RWPE1 (cell line): Measurements from ENCODE around the gene SLC11A2.
"Not testable (repeated sequence)": the region's sequence is repeated elsewhere in the genome, so short reads cannot be mapped to it uniquely, and the experiment has no call there.

Experiments
- CTCF ChIA-PET: fragments of 350-600 bp; sonication (Branson Sonifier 250); formaldehyde crosslinking; extraction: SDS; loops from one replicate; lab custom pipeline; 2021; lab: Yijun Ruan, JAX
- POLR2A ChIA-PET: fragments of 400-600 bp; formaldehyde crosslinking; extraction: SDS; loops from one replicate; lab custom pipeline; 2020; ENCODE audit warnings: antibody characterized with exemption; ENCODE audit not compliant: low non-redundant PET; lab: Yijun Ruan, JAX
- DNase-seq: peaks from one replicate; pipeline ENCODE4 v3.0.0; 2012; ENCODE audit warnings: low spot score
- H3K27ac ChIP-seq: fragments of 450-650 bp; 2 replicates; pipeline ENCODE4 v1.5.1; 2017
- TF ChIP-seq, protein P1 (sequence below): fragments of 450-650 bp; conservative IDR thresholded peaks from 2 replicates; pipeline ENCODE4 v1.5.1; 2017; ENCODE audit warnings: low read depth, mild to moderate bottlenecking

Gene SLC11A2

DNA sequence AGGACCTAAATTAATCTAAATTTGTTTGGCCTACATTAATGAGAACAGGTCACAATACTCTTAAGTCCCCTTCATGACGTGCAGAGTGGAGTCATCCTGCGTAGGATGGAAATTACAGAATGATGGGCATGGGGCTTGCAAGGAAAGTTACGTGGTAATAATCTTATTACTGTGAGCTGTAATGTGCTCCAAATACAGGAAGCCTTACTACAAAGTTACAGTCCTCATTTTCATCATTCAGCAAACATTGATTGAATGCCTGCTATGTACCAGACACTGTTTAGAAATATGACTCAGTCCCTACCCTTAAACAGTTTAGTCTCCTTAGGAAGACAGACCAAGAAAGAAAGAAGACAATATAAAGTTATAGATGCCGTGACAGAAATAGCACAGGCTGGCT, 64.5 kb downstream of the SLC11A2 start:
- no peak overlapping the region for H3K27ac ChIP-seq
- no peak for DNase-seq
- CTCF ChIA-PET = interaction anchor here (1.0 kb wide), 1 partner anchor 25 kb away, joined by 3 read pairs; no protein-coding TSS in a partner anchor
- TF ChIP-seq, protein P1, sequence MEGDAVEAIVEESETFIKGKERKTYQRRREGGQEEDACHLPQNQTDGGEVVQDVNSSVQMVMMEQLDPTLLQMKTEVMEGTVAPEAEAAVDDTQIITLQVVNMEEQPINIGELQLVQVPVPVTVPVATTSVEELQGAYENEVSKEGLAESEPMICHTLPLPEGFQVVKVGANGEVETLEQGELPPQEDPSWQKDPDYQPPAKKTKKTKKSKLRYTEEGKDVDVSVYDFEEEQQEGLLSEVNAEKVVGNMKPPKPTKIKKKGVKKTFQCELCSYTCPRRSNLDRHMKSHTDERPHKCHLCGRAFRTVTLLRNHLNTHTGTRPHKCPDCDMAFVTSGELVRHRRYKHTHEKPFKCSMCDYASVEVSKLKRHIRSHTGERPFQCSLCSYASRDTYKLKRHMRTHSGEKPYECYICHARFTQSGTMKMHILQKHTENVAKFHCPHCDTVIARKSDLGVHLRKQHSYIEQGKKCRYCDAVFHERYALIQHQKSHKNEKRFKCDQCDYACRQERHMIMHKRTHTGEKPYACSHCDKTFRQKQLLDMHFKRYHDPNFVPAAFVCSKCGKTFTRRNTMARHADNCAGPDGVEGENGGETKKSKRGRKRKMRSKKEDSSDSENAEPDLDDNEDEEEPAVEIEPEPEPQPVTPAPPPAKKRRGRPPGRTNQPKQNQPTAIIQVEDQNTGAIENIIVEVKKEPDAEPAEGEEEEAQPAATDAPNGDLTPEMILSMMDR = no peak
- POLR2A ChIA-PET = no interaction called here

DNA sequence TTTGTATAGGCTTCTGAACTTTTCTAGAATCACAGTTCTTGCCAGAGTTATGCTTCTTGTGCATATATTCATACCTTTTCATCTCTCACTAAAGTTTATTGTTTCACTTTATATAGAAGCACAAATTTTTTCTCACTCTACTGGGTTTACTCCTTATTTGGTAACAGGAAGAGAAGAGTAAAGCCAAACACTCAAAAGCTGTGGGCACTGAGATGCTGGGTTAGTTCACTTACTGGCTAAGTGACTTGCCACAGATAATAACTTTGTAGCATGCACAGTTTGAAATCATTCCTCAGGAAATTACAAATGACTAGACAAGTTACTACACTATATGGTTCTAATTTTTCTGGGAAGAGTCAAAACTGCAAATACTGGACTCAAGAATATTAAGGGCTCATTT, 66.1 kb downstream of the SLC11A2 start:
- POLR2A ChIA-PET = no interaction called here
- DNase-seq = no peak
- TF ChIP-seq, protein P1 = no peak
- CTCF ChIA-PET = interaction anchor here (0.6 to 0.7 kb wide), 3 partner anchors 25 to 1022 kb away, joined by 3 to 4 read pairs (median 4); no protein-coding TSS in a partner anchor
- no peak overlapping the region for H3K27ac ChIP-seq

DNA sequence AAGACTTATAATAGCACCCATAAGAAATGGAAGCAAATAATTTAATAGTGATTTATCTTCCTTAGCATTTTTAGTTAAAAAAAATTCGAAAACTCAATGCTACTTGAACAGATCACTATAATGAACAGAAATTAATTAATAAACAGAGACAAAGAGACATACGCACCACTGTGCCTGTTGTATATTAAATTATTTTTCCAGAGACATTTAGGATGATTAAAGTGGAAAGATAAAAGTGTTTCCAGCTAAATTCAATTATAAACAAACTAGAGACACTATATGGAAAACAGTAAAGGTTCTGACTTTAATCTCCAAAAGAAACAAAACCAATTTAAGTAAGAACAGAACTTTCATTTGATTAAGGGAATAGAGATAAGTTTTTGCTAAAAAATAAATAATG, 70.5 kb downstream of the SLC11A2 start:
- no peak overlapping the region for H3K27ac ChIP-seq
- CTCF ChIA-PET = no interaction called here
- TF ChIP-seq, protein P1 = no peak
- DNase-seq = no peak
- POLR2A ChIA-PET = no interaction called here

DNA sequence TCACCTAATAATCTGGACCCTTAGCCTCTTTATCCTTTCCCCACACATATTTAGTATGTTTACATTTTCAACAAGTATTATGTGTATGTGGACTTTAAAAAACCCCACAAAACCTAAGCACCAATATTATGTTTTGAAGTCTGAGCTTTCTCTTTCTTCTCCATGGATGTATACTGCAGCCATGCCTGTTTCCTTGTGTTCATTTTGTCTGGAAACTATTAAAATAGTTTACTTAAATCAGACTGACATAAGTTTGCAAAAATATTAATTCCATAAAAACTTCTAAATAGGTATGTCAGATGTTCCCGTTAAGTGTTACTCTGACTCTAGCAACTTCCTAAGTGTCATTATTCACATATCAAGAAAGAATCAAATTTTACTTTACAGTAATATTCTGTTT, 70.9 kb downstream of the SLC11A2 start:
- ChIA-PET CTCF (interaction anchor here (0.6 kb wide), 1 partner anchor 873 kb away, joined by 3 read pairs; no protein-coding TSS in a partner anchor), POLR2A (no interaction called here)
- no peak for DNase-seq
- H3K27ac ChIP-seq = no peak overlapping the region
- TF ChIP-seq, protein P1 = no peak

DNA sequence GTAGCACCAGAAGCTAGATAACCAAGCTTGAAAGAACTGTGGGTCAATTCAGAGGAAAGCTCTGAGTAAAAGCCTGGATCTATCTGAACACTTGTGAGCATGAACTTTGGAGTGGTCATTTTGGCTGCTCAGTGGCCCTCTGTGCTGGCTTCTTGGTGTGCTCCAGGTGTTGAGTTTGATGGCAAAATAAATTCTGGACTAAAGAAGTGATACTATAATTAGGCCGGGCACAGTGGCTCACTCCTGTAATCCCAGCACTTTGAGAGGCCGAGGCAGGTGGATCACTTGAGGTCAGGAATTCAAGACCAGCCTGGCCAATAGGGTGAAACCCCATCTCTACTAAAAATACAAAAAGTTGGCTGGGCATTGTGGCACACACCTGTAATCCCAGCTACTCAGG, 71.4 kb downstream of the SLC11A2 start:
- DNase-seq, POLR2A ChIA-PET, H3K27ac ChIP-seq: not testable (repeated sequence)
- CTCF ChIA-PET = interaction anchor here (0.6 kb wide), 1 partner anchor 873 kb away, joined by 3 read pairs; no protein-coding TSS in a partner anchor

DNA sequence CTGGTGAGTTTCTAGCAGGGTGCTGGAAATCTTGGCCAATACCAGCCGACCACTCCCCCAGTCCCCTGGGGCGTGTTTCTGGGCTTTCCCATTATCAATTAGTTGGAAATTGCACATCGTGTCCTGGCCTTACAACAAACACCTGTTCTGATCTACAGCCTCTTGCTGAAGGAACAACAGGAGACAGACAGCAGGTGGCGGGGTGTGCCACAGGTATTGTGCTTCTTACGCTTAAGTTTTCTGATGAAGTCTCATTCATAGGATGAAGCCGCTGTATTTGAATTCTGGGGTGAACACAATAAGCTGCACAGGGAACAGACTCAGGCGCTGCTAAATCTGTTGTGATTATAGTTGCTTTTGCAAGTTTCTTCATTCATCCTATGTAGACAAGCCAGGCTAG, 73.1 kb downstream of the SLC11A2 start:
- POLR2A ChIA-PET = no interaction called here
- no peak overlapping the region for H3K27ac ChIP-seq
- TF ChIP-seq, protein P1 = no peak
- CTCF ChIA-PET = no interaction called here
- no peak for DNase-seq

DNA sequence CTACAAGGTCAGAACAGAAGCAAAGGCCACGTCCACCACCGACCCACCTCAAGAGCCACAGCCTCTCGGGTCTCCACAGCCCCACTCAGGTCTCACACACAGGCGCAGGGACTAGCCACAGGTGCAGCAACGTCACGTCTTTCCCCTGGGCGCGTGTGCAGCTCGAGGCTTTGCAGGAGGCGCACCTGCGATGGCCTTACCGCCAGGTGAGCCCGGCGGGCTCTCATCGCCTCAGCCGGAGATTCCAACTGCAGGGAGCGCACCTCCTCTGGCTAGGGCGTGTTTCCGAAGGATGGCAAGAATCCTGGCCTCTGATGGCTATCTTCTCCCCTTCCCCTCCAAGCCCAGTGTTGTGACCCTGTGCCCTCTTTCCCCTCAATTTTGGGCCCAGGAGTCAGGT, 73.7 kb downstream of the SLC11A2 start, which contains the start of gene HIGD1C:
HIGD1C (plus strand) TSS at position 35 of the 400 bp plus-strand sequence. CDS start 1,455 bp downstream, outside the sequence.
- TF ChIP-seq, protein P1 = no peak
- H3K27ac ChIP-seq = no peak within 1 kb of the TSS
- CTCF ChIA-PET = no interaction called here
- POLR2A ChIA-PET = no interaction called here
- no peak for DNase-seq
